Fibroblast of skin of left biceps (primary cell): Measurements from ENCODE around the gene PSMG2.

ENCODE experiments used
- DNase-seq, 2 experiments: peaks; one replicate each; pipeline ENCODE4 v3.0.0-alpha.2; 2013; ENCODE audit warnings: low read depth in 2 of 2

Gene PSMG2

GRCh38 chr18:12702221-12703095 is at the start of gene PSMG2, which contains the start of gene CEP76:
Gene PSMG2, plus strand, starts transcription at chr18:12703042. Its CDS starts 66 bp downstream, at chr18:12703108.
Gene CEP76, minus strand, starts transcription at chr18:12702723. Its CDS starts 175 bp downstream, at chr18:12702548.
- peak; percentile 67 to 70 for DNase-seq

GRCh38 chr18:12654971-12655370 is 47.9 kb upstream of the PSMG2 start:
- no peak for DNase-seq

- no peak for DNase-seq
Measured at GRCh38 chr18:12656605-12656937, 46.3 kb upstream of the PSMG2 start.

GRCh38 chr18:12656938-12657683 is 45.7 kb upstream of the PSMG2 start:
- no peak for DNase-seq

GRCh38 chr18:12657684-12658425 is 45.0 kb upstream of the PSMG2 start, which contains the start of gene SPIRE1:
Gene SPIRE1, minus strand, starts transcription at chr18:12658107. Its CDS starts 241 bp downstream, at chr18:12657866.
- DNase-seq, result no peak

- DNase-seq, result no peak
Measured at GRCh38 chr18:12658426-12659138, 44.3 kb upstream of the PSMG2 start.

GRCh38 chr18:12659904-12660605 is 42.8 kb upstream of the PSMG2 start:
- DNase-seq, result no peak

- no peak for DNase-seq
Measured at GRCh38 chr18:12668041-12668440, 34.8 kb upstream of the PSMG2 start.

GRCh38 chr18:12679183-12679786 is 23.6 kb upstream of the PSMG2 start:
- no peak for DNase-seq

- DNase-seq, result no peak
Measured at GRCh38 chr18:12686100-12686499, 16.7 kb upstream of the PSMG2 start.

GRCh38 chr18:12689256-12689850 is 13.5 kb upstream of the PSMG2 start:
- no peak for DNase-seq

- DNase-seq, result no peak
Measured at GRCh38 chr18:12692206-12692605, 10.6 kb upstream of the PSMG2 start.

GRCh38 chr18:12694032-12694431 is 8.8 kb upstream of the PSMG2 start:
- DNase-seq, result no peak

GRCh38 chr18:12699747-12700146 is 3.1 kb upstream of the PSMG2 start:
- no peak for DNase-seq

GRCh38 chr18:12701161-12701560 is 1.7 kb upstream of the PSMG2 start:
- DNase-seq, result no peak

- DNase-seq, result no peak
Measured at GRCh38 chr18:12703096-12703567, 290 bp downstream of the PSMG2 start.

GRCh38 chr18:12703664-12704063 is 822 bp downstream of the PSMG2 start:
- no peak for DNase-seq

GRCh38 chr18:12711446-12711845 is 8.6 kb downstream of the PSMG2 start:
- no peak for DNase-seq

GRCh38 chr18:12721495-12722275 is 18.8 kb downstream of the PSMG2 start:
- no peak for DNase-seq
